ENCODE measurements around the gene SMARCA4. TPM values are rescaled to one million over a fixed set of nuclear protein-coding genes. Genes with fewer than 3 reads are reported as not detected.

SMARCA4 gene
- total RNA-seq, 2 experiments from 2014 or later = 69.6 to 74.5 TPM

- ChIA-PET CTCF (interaction anchor here (1.6 kb wide), 1 partner anchor 93 kb away, joined by 6 read pairs; no protein-coding TSS in a partner anchor), POLR2A (no interaction called here)
- Histone ChIP-seq H3K27me3 (ENCODE audit: control insufficient read depth in 1 of 2, insufficient read depth in 2 of 2, low read length in 2 of 2) (no peaks in the 10 kb centered on the region), H3K4me1 (ENCODE audit: insufficient read depth, low read length) (peaks cover 10% of the 10 kb centered on the region), H3K36me3 (ENCODE audit: insufficient read depth, low read length) (peaks cover 84% of the 10 kb centered on the region), H3K27ac (ENCODE audit: low read depth in 1 of 2, low read length in 2 of 2) (no peak overlapping the region), H3K4me3 (ENCODE audit: low read length) (no peak overlapping the region), H3K9me3 (ENCODE audit: control insufficient read depth in 1 of 2, insufficient read depth in 1 of 2, low read length in 2 of 2) (no peaks in the 10 kb centered on the region)
- no peak for TF ChIP-seq CTCF (IDR thresholded peaks at IDR 0.05)
- Mint-ChIP-seq H3K36me3 (ENCODE audit: low read depth) (peaks cover 87% of the 10 kb centered on the region), H3K27ac (no peak overlapping the region), H3K4me1 (ENCODE audit: low read depth) (peaks cover 9% of the 10 kb centered on the region), H3K27me3 (no peaks in the 10 kb centered on the region), H3K9me3 (no peaks in the 10 kb centered on the region), H3K4me3 (no peak overlapping the region)
- ATAC-seq (ENCODE audit: poor library complexity) = no peak
- no peak for DNase-seq
- intact Hi-C loops (cut with DNase I, micrococcal nuclease) = no loop called here
These were observed 72.4 kb downstream of the SMARCA4 start for GRCh38 chr19:11033251-11033650.

DNA sequence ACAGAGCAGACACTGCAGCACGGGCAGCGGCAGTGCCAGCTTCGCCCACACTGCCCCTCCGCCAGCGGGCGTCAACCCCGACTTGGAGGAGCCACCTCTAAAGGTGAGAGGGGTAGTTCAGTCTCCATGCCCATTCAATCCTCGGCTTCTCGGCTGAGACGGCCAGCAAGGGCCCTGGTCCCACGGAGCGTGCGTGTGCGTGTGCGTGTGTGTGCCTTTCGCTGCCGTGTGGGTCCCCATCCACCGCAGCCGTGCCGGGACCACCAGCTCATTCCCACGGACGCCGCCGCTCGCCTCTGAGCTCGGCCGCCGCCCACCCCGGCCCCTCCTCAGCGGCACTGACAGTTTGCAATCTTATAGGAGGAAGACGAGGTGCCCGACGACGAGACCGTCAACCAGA lies 72.9 kb downstream of the SMARCA4 start:
- Mint-ChIP-seq H3K27ac (no peak overlapping the region), H3K27me3 (no peaks in the 10 kb centered on the region)
- CTCF ChIA-PET = interaction anchor here (1.6 kb wide), 1 partner anchor 93 kb away, joined by 6 read pairs; no protein-coding TSS in a partner anchor

GRCh38 chr19:11034449-11035213 lies 73.8 kb downstream of the SMARCA4 start:
- POLR2A ChIA-PET = no interaction called here
- intact Hi-C loops (cut with DNase I, micrococcal nuclease) = loop anchor here in 1 of 2 experiments (5.0 kb wide), 1 partner anchor 53 kb away; the partner anchor contains the start of gene LDLR
- H3K4me3 ChIP-seq (ENCODE audit: low read length) = no peak overlapping the region

More for the DNA sequence above, 72.9 kb downstream of the SMARCA4 start:
- no peak for TF ChIP-seq CTCF (IDR thresholded peaks at IDR 0.05)
- H3K36me3 ChIP-seq (ENCODE audit: insufficient read depth, low read length) = peaks cover 84% of the 10 kb centered on the region
- peaks cover 9% of the 10 kb centered on the region for H3K4me1 Mint-ChIP-seq (ENCODE audit: low read depth)
- no peak overlapping the region for H3K4me3 Mint-ChIP-seq
- H3K9me3 ChIP-seq (ENCODE audit: control insufficient read depth in 1 of 2, insufficient read depth in 1 of 2, low read length in 2 of 2) = no peaks in the 10 kb centered on the region
- POLR2A ChIA-PET = no interaction called here
- intact Hi-C loops (cut with DNase I, micrococcal nuclease) = no loop called here
- ATAC-seq (ENCODE audit: poor library complexity) (no peak), DNase-seq (peak in 1 of 14 experiments; percentile 17)
- H3K27ac ChIP-seq (ENCODE audit: low read depth in 1 of 2, low read length in 2 of 2) = no peak overlapping the region
- H3K27me3 ChIP-seq (ENCODE audit: control insufficient read depth in 1 of 2, insufficient read depth in 2 of 2, low read length in 2 of 2) = no peaks in the 10 kb centered on the region
- H3K4me3 ChIP-seq (ENCODE audit: low read length) = no peak overlapping the region
- H3K4me1 ChIP-seq (ENCODE audit: insufficient read depth, low read length) = peaks cover 10% of the 10 kb centered on the region
- H3K36me3 Mint-ChIP-seq (ENCODE audit: low read depth) = peaks cover 90% of the 10 kb centered on the region
- H3K9me3 Mint-ChIP-seq = no peaks in the 10 kb centered on the region

More at GRCh38 chr19:11034449-11035213, 73.8 kb downstream of the SMARCA4 start:
- no peaks in the 10 kb centered on the region for H3K27me3 ChIP-seq (ENCODE audit: control insufficient read depth in 1 of 2, insufficient read depth in 2 of 2, low read length in 2 of 2)
- ATAC-seq (ENCODE audit: poor library complexity) (no peak), DNase-seq (peak in 1 of 14 experiments; percentile 9)
- TF ChIP-seq CTCF (IDR thresholded peaks at IDR 0.05) = no peak
- H3K4me3 Mint-ChIP-seq = no peak overlapping the region
- peaks cover 10% of the 10 kb centered on the region for H3K4me1 ChIP-seq (ENCODE audit: insufficient read depth, low read length)
- H3K27ac Mint-ChIP-seq = no peak overlapping the region
- H3K36me3 Mint-ChIP-seq (ENCODE audit: low read depth) = peaks cover 87% of the 10 kb centered on the region
- H3K27ac ChIP-seq (ENCODE audit: low read depth in 1 of 2, low read length in 2 of 2) = no peak overlapping the region
- CTCF ChIA-PET = interaction anchor here (0.8 to 1.6 kb wide), 4 partner anchors 56 to 92 kb away, joined by 3 to 38 read pairs (median 9); partner anchors contain the start of gene LDLR
- no peaks in the 10 kb centered on the region for H3K27me3 Mint-ChIP-seq
- H3K9me3 ChIP-seq (ENCODE audit: control insufficient read depth in 1 of 2, insufficient read depth in 1 of 2, low read length in 2 of 2) = no peaks in the 10 kb centered on the region
- peaks cover 80% of the 10 kb centered on the region for H3K36me3 ChIP-seq (ENCODE audit: insufficient read depth, low read length)
- H3K9me3 Mint-ChIP-seq = no peaks in the 10 kb centered on the region
- H3K4me1 Mint-ChIP-seq (ENCODE audit: low read depth) = peaks cover 9% of the 10 kb centered on the region
